Neural cell (in vitro differentiated cells): Measurements from ENCODE around the gene DPYSL4. TPM values are rescaled to one million over a fixed set of nuclear protein-coding genes. Genes with fewer than 3 reads are reported as not detected.

Source experiments
- H2AFZ ChIP-seq: fragments of 200-600, 300-800 bp; sonication (generic), shearing (Covaris generic); 2 replicates; pipeline ENCODE4 v1.6.0; 2014; ENCODE audit warnings: low read depth, mild to moderate bottlenecking, antibody characterized with exemption, low read length, moderate library complexity
- H3F3A ChIP-seq: fragments of 200-600 bp; shearing (Covaris generic); 2 replicates; pipeline ENCODE4 v1.6.1; 2016; ENCODE audit warnings: mild to moderate bottlenecking, moderate library complexity, mixed read lengths, antibody characterized with exemption, low read length; ENCODE audit not compliant: insufficient read depth, poor library complexity, severe bottlenecking
- H3K27ac ChIP-seq: fragments of 200-600, 300-800 bp; sonication (generic), shearing (Covaris generic); 2 replicates; pipeline ENCODE4 v1.5.1; 2014; ENCODE audit warnings: mild to moderate bottlenecking, low read length, moderate library complexity
- H3K27me3 ChIP-seq: fragments of 300-800, 200-600 bp; sonication (generic), shearing (Covaris generic); 2 replicates; pipeline ENCODE4 v1.6.0; 2014; ENCODE audit warnings: mild to moderate bottlenecking, low read depth, low read length, moderate library complexity; ENCODE audit not compliant: insufficient read depth
- H3K36me3 ChIP-seq: fragments of 300-800, 200-600 bp; sonication (generic), shearing (Covaris generic); 2 replicates; pipeline ENCODE4 v1.5.1; 2014; ENCODE audit warnings: mild to moderate bottlenecking, antibody characterized with exemption, low read length, moderate library complexity; ENCODE audit not compliant: insufficient read depth
- H3K4me2 ChIP-seq: fragments of 300-800, 200-600 bp; sonication (generic), shearing (Covaris generic); 2 replicates; pipeline ENCODE4 v1.6.0; 2014; ENCODE audit warnings: mild to moderate bottlenecking, low read length
- H3K4me3 ChIP-seq: fragments of 300-800, 200-600 bp; sonication (generic), shearing (Covaris generic); 2 replicates; pipeline ENCODE4 v1.5.1; 2014; ENCODE audit warnings: mild to moderate bottlenecking, low read length, moderate library complexity
- H3K79me2 ChIP-seq: fragments of 200-600 bp; shearing (Covaris generic); replicated peaks from 2 replicates; pipeline ENCODE4 v1.6.0; 2014; ENCODE audit warnings: mild to moderate bottlenecking, low read length, moderate library complexity; ENCODE audit not compliant: insufficient read depth
- H3K9ac ChIP-seq: fragments of 300-800, 200-600 bp; sonication (generic), shearing (Covaris generic); 2 replicates; pipeline ENCODE4 v1.6.1; 2016; ENCODE audit warnings: mild to moderate bottlenecking, low read length, mixed read lengths
- H3K9me2 ChIP-seq: fragments of 200-600 bp; shearing (Covaris generic); 2 replicates; pipeline ENCODE4 v1.6.1; 2016; ENCODE audit warnings: mild to moderate bottlenecking, low read length, mixed read lengths; ENCODE audit not compliant: insufficient read depth
- H3K9me3 ChIP-seq: fragments of 200-600, 300-800 bp; sonication (generic), shearing (Covaris generic); 2 replicates; pipeline ENCODE4 v1.6.1; 2016; ENCODE audit warnings: mild to moderate bottlenecking, mixed run types, low read length, moderate library complexity, mixed read lengths
- H4K20me1 ChIP-seq: fragments of 200-600 bp; shearing (Covaris generic); 2 replicates; pipeline ENCODE4 v1.6.1; 2016; ENCODE audit warnings: mild to moderate bottlenecking, mixed run types; ENCODE audit not compliant: insufficient read depth
- EP300 ChIP-seq: fragments of 450-650 bp; conservative IDR thresholded peaks from 2 replicates; pipeline ENCODE4 v1.6.1; 2014; ENCODE audit warnings: antibody characterized with exemption, mild to moderate bottlenecking, moderate library complexity; ENCODE audit not compliant: poor library complexity, severe bottlenecking
- EZH2 ChIP-seq: fragments of 200-600, 300-800 bp; shearing (Covaris generic), sonication (generic); IDR thresholded peaks from 2 replicates; pipeline ENCODE4 v1.6.1; 2014; ENCODE audit warnings: antibody characterized with exemption, low read length, borderline replicate concordance, mild to moderate bottlenecking; ENCODE audit not compliant: insufficient read depth, poor library complexity, severe bottlenecking
- MXI1 ChIP-seq: fragments of 450-650 bp; conservative IDR thresholded peaks from 2 replicates; pipeline ENCODE4 v1.6.1; 2014; ENCODE audit warnings: antibody characterized with exemption, mild to moderate bottlenecking; ENCODE audit not compliant: poor library complexity, severe bottlenecking
- POLR2AphosphoS5 ChIP-seq: IDR thresholded peaks from 2 replicates; pipeline ENCODE4 v1.6.1; 2012
- RAD21 ChIP-seq: fragments of 450-650 bp; conservative IDR thresholded peaks from 2 replicates; pipeline ENCODE4 v1.6.1; 2014; ENCODE audit warnings: antibody characterized with exemption, mild to moderate bottlenecking, moderate library complexity
- REST ChIP-seq: IDR thresholded peaks from 2 replicates; pipeline ENCODE4 v1.6.1; 2012; ENCODE audit warnings: borderline replicate concordance
- SMC3 ChIP-seq: fragments of 450-650 bp; conservative IDR thresholded peaks from 2 replicates; pipeline ENCODE4 v1.6.1; 2014; ENCODE audit warnings: antibody characterized with exemption, mild to moderate bottlenecking, moderate library complexity; ENCODE audit not compliant: poor library complexity
- TAF1 ChIP-seq: IDR thresholded peaks from 2 replicates; pipeline ENCODE4 v1.6.1; 2012; ENCODE audit warnings: low read depth
- polyA plus RNA-seq: library from polyadenylated mRNA; depleted of rRNA; stranded (reverse); fragments of >200 nt; gene quantifications from 2 replicates; pipeline ENCODE4 v1.2.3, GENCODE V29; 2014
- TF ChIP-seq, protein P1 (sequence below): fragments of 450-650 bp; IDR thresholded peaks from 2 replicates; pipeline ENCODE4 v1.5.1; 2014; ENCODE audit warnings: antibody characterized with exemption, mild to moderate bottlenecking, moderate library complexity; ENCODE audit not compliant: poor library complexity, severe bottlenecking

The DPYSL4 gene
- polyA plus RNA-seq, 1 donor from 2014 or later: 116 TPM

GRCh38 chr10:132168571-132169030 is 18.1 kb upstream of the DPYSL4 start:
- H2AFZ ChIP-seq: no peak overlapping the region
- no peak overlapping the region for H3K9ac ChIP-seq
- no peak overlapping the region for H3K4me2 ChIP-seq
- no peak overlapping the region for H3K4me3 ChIP-seq
- TF ChIP-seq SMC3 (no peak), EP300 (no peak), MXI1 (no peak), REST (no peak), RAD21 (no peak), EZH2 (no peak), POLR2AphosphoS5 (no peak), TAF1 (no peak)
- TF ChIP-seq, protein P1, sequence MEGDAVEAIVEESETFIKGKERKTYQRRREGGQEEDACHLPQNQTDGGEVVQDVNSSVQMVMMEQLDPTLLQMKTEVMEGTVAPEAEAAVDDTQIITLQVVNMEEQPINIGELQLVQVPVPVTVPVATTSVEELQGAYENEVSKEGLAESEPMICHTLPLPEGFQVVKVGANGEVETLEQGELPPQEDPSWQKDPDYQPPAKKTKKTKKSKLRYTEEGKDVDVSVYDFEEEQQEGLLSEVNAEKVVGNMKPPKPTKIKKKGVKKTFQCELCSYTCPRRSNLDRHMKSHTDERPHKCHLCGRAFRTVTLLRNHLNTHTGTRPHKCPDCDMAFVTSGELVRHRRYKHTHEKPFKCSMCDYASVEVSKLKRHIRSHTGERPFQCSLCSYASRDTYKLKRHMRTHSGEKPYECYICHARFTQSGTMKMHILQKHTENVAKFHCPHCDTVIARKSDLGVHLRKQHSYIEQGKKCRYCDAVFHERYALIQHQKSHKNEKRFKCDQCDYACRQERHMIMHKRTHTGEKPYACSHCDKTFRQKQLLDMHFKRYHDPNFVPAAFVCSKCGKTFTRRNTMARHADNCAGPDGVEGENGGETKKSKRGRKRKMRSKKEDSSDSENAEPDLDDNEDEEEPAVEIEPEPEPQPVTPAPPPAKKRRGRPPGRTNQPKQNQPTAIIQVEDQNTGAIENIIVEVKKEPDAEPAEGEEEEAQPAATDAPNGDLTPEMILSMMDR: no peak
- no peaks in the 10 kb centered on the region for H3K9me2 ChIP-seq
- H3K79me2 ChIP-seq: no peaks in the 10 kb centered on the region
- H3F3A ChIP-seq: no peaks in the 10 kb centered on the region
- no peaks in the 10 kb centered on the region for H4K20me1 ChIP-seq
- H3K9me3 ChIP-seq: no peaks in the 10 kb centered on the region
- no peak overlapping the region for H3K27ac ChIP-seq
- no peaks in the 10 kb centered on the region for H3K36me3 ChIP-seq
- no peaks in the 10 kb centered on the region for H3K27me3 ChIP-seq

- no peak overlapping the region for H3K9ac ChIP-seq
- H3K36me3 ChIP-seq: no peaks in the 10 kb centered on the region
- no peak overlapping the region for H3K4me2 ChIP-seq
- H3K27ac ChIP-seq: no peak overlapping the region
- no peaks in the 10 kb centered on the region for H3K9me3 ChIP-seq
- no peaks in the 10 kb centered on the region for H3K9me2 ChIP-seq
- no peaks in the 10 kb centered on the region for H3F3A ChIP-seq
- no peak overlapping the region for H2AFZ ChIP-seq
- H4K20me1 ChIP-seq: no peaks in the 10 kb centered on the region
- TF ChIP-seq SMC3 (no peak), EP300 (no peak), POLR2AphosphoS5 (no peak), RAD21 (no peak), EZH2 (no peak), TAF1 (no peak), REST (no peak), MXI1 (no peak)
- TF ChIP-seq, protein P1: no peak
- H3K27me3 ChIP-seq: no peaks in the 10 kb centered on the region
- H3K79me2 ChIP-seq: no peaks in the 10 kb centered on the region
- H3K4me3 ChIP-seq: no peak overlapping the region
These were observed 17.6 kb upstream of the DPYSL4 start for GRCh38 chr10:132169031-132169765.
